ENCODE measurements around the gene ANKS1B.

DNA sequence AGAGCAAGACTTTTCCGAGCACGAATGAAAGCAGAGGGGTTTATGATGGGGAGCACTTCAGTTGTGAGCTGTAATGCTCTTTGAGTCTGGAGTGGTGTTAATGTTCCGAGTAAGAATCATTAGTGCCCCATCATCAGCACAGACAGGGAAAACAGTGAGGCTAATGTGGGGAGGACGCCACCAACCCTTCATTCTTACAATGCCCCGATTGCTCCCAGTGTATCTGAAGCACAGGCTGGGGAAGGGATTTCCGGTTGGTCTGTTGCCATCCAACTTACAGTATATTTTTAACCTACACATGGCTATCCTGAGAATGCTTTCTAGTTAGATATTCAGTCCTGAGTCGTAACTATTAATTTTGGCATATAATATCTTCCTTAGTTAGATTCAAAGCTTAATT, 1198.1 kb downstream of the ANKS1B start:
- TF ChIP-seq GLIS3 (CRISPR knock-in tag; IDR thresholded peaks at IDR 0.05) (no peak), TOX (CRISPR knock-in tag; IDR thresholded peaks at IDR 0.05; ENCODE audit: borderline replicate concordance) (no peak), OSR1 (CRISPR knock-in tag; IDR thresholded peaks at IDR 0.05) (no peak), ZFP30 (CRISPR knock-in tag; IDR thresholded peaks at IDR 0.05) (no peak), ARNTL (CRISPR knock-in tag; IDR thresholded peaks at IDR 0.05; ENCODE audit: borderline replicate concordance, low read depth) (no peak)
- TF ChIP-seq, protein P1, sequence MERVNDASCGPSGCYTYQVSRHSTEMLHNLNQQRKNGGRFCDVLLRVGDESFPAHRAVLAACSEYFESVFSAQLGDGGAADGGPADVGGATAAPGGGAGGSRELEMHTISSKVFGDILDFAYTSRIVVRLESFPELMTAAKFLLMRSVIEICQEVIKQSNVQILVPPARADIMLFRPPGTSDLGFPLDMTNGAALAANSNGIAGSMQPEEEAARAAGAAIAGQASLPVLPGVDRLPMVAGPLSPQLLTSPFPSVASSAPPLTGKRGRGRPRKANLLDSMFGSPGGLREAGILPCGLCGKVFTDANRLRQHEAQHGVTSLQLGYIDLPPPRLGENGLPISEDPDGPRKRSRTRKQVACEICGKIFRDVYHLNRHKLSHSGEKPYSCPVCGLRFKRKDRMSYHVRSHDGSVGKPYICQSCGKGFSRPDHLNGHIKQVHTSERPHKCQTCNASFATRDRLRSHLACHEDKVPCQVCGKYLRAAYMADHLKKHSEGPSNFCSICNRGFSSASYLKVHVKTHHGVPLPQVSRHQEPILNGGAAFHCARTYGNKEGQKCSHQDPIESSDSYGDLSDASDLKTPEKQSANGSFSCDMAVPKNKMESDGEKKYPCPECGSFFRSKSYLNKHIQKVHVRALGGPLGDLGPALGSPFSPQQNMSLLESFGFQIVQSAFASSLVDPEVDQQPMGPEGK (CRISPR knock-in tag; IDR thresholded peaks at IDR 0.05; ENCODE audit: borderline replicate concordance), result no peak
- TF ChIP-seq, protein P2, sequence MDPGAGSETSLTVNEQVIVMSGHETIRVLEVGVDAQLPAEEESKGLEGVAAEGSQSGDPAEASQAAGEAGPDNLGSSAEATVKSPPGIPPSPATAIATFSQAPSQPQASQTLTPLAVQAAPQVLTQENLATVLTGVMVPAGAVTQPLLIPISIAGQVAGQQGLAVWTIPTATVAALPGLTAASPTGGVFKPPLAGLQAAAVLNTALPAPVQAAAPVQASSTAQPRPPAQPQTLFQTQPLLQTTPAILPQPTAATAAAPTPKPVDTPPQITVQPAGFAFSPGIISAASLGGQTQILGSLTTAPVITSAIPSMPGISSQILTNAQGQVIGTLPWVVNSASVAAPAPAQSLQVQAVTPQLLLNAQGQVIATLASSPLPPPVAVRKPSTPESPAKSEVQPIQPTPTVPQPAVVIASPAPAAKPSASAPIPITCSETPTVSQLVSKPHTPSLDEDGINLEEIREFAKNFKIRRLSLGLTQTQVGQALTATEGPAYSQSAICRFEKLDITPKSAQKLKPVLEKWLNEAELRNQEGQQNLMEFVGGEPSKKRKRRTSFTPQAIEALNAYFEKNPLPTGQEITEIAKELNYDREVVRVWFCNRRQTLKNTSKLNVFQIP (CRISPR knock-in tag; IDR thresholded peaks at IDR 0.05; ENCODE audit: borderline replicate concordance, low read depth), result no peak
